ENCODE data around the gene ZBTB20.
"Not testable (repeated sequence)": the region's sequence is repeated elsewhere in the genome, so short reads cannot be mapped to it uniquely, and the experiment has no call there.

The ZBTB20 gene

GRCh38 chr3:114698146-114699105 lies 448.7 kb downstream of the ZBTB20 start:
- FAIRE-seq (no peak), DNase-seq (ENCODE audit: insufficient read length, low spot score) (no peak)

DNA sequence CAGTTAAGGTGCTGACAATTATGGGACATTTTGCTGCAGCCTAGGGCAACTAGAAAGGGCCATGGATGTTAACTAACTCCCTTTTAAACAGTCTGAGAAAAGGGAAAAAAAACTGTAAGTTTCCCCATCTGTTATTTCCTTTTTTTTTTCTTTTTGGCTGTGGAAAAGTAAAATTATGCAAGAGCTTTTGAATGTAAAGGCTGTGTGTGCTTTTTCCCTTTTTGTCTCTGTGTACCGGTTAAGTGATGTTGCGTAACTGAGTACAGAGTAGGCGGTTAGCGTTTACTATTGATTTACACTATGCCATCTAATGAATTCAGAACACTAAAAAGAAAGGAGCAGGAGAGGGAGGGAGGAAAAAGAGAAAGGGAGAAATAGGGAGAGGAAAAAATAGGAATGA lies 449.7 kb downstream of the ZBTB20 start:
- FAIRE-seq: no peak
- no peak for DNase-seq (ENCODE audit: insufficient read length, low spot score)

DNA sequence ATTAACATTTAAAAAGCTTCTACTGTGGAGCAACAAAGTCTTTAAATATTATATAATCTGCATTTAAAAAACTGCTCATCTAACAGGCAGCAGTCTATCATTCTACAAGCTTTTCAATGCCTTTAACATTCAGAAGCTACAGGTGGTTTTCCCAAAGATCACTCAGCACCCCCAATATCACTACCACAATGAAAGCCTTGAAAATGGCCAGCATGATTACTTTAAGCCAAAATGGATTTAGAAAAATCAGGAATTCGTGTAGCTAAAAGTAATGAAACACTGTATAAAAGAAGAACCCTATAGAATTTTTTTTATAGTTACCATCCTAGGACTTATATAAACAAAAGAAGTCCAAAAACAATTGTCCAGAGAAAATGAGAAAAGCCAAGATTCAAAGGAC lies 452.8 kb downstream of the ZBTB20 start:
- FAIRE-seq: no peak
- DNase-seq (ENCODE audit: insufficient read length, low spot score): no peak

DNA sequence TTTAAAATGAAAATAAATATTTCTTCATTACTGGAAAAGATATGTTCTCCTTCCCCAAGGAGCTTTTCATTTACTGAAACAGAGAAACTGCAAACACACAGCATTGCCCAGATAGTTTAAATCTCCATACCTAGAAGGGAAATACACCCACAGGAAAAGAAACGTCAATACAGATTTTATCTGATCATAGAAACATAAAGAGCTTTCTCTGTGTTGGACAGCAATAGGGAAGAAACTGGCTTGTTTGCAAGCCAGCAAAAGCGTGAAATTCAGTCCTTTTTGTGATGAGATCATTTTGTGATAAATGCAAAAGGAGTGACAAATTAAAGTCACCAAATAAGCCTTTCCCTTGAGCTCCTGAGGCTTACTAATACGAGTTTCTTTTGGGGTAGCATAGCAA lies 455.2 kb downstream of the ZBTB20 start:
- no peak for FAIRE-seq

GRCh38 chr3:114690911-114691310 lies 456.2 kb downstream of the ZBTB20 start:
- DNase-seq (ENCODE audit: insufficient read length, low spot score) (no peak), FAIRE-seq (no peak)

More for the DNA sequence above, 455.2 kb downstream of the ZBTB20 start:
- DNase-seq (ENCODE audit: insufficient read length, low spot score): no peak

DNA sequence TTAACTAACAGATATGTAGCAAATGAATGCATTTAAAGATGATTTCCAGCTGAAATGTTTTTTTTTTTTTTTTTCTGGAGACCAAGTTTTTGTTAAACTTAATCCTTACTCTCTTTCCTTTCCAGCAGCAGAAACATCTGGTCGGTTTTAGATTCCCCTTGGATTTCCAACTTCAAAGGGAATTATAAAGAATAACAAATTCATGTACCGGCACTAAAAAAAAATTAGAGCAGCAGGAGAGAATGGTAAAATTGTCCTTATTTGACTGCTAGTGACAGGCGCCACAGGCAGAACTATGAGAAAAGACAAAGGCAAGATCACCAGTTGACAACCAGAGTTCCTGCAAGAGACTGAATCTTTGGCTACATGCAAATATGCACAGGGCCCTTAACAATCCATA lies 459.9 kb downstream of the ZBTB20 start:
- no peak for DNase-seq (ENCODE audit: insufficient read length, low spot score)
- FAIRE-seq: no peak

DNA sequence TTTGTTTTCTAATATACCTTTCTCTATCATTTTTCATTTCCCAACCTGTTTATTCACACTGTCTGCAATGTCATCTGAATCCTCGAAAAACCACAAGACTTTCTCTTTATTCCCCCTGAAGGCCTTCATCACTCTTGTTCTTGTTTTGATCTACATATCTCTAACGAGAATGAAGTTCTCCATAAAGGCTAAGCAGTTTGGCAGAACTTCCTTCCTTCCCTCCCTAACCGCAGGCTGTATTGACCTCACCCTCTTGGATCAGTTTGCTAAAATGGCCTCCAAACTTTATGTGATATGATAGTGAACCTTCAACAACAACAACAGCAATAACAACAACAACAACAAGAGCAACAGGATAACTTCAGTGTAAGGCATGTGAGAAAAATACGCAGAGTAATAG lies 460.5 kb downstream of the ZBTB20 start:
- FAIRE-seq (no peak), DNase-seq (ENCODE audit: insufficient read length, low spot score) (no peak)

GRCh38 chr3:114685161-114685560 lies 461.9 kb downstream of the ZBTB20 start:
- DNase-seq (ENCODE audit: insufficient read length, low spot score) (no peak), FAIRE-seq (no peak)

DNA sequence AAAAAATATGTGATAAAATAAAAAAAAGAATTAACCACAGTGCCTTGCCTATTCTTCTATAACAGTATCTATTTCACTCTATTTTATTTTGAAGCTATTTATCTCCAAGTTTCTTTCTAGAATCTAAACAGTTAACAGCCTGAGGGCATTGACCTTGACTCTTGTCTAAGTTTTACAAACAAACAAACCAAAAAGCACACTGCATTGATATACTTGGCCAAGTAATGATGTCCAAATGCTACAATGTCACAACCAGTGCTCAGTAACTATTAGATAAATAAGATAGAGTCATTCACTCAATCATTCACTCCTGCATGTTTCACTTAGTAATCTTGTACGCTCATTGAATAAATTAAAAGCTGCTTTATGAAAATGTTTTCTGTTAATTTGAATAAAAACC lies 466.8 kb downstream of the ZBTB20 start:
- FAIRE-seq (no peak), DNase-seq (ENCODE audit: insufficient read length, low spot score) (no peak)

DNA sequence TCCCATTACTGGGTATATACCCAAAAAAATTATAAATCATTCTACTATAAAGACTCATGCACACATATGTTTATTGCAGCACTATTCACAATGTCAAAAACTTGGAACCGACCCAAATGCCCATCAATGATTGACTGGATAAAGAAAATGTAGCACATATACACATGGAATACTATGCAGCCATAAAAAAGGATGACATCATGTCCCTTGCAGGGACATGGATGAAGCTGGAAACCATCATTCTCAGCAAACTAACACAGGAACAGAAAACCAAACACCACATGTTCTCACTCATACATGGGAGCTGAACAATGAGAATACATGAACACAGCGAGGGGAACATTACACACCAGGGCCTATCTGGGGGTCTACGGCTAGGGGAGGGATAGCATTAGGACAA lies 467.3 kb downstream of the ZBTB20 start:
- not testable (repeated sequence) for FAIRE-seq; DNase-seq (ENCODE audit: insufficient read length, low spot score)

GRCh38 chr3:114675104-114675503 lies 472.0 kb downstream of the ZBTB20 start:
- FAIRE-seq (no peak), DNase-seq (ENCODE audit: insufficient read length, low spot score) (no peak)

DNA sequence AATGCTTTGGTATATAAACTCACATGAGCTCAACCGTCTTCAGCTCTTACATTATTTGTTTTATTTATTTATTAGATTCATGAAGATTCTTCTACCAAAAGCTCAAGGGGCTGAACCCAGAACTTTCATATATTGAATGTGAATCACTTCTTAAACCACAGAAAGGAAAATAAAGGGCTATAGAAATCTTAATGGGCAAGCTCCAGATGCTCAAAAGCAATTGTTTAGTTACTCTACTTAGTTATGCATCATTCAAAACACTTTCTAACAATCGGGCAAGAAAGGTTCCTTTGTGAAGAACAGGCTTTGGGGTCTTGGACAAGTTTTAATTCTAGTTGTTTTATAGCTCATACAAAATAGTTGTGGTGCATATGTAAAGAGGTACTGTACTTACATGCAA lies 473.1 kb downstream of the ZBTB20 start:
- DNase-seq (ENCODE audit: insufficient read length, low spot score) (no peak), FAIRE-seq (no peak)

DNA sequence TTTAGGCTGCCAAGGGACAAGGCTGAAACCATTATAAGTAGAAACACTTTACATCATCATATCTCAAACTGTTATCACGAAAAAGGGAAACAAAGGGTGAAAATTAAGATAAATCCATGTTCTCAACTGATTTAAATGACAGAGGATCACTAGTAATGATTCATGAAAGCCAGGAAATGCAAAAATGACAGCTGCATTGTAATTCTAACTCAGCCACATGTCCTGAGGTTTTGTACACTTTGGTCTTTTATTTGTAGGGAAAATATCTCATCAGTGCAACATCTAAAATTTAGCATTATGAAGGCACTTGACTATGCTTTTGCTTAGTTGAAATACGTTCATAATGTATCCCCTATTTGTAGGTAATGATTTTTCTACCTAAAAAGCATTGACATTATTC lies 473.6 kb downstream of the ZBTB20 start:
- FAIRE-seq (no peak), DNase-seq (ENCODE audit: insufficient read length, low spot score) (no peak)

- no peak for FAIRE-seq
Observed at GRCh38 chr3:114672692-114673447, 474.2 kb downstream of the ZBTB20 start.

GRCh38 chr3:114671741-114672510 lies 475.2 kb downstream of the ZBTB20 start:
- DNase-seq (ENCODE audit: insufficient read length, low spot score) (no peak), FAIRE-seq (no peak)

More at GRCh38 chr3:114672692-114673447, 474.2 kb downstream of the ZBTB20 start:
- no peak for DNase-seq (ENCODE audit: insufficient read length, low spot score)

- DNase-seq (ENCODE audit: insufficient read length, low spot score): no peak
- FAIRE-seq: no peak
Observed at GRCh38 chr3:114669614-114670013, 477.5 kb downstream of the ZBTB20 start.

DNA sequence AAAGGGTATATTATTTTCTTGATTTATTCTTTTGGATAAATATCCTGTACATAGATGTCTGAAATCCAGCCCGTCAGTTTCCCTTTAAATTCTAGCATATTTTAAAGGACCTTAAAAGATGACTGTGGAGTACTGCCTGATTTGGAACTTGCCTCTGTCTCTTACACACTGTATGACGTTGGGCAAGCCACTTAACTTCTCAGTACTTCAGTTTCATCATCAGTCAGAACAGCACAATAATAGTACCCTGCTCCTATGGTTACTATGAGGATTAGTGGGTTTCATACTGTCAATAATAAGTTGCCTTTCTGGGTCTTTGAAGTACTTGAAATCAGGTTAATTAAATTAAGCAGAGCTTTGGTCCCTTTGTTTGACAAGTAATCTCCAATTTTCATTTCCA lies 479.0 kb downstream of the ZBTB20 start:
- no peak for FAIRE-seq
- no peak for DNase-seq (ENCODE audit: insufficient read length, low spot score)

DNA sequence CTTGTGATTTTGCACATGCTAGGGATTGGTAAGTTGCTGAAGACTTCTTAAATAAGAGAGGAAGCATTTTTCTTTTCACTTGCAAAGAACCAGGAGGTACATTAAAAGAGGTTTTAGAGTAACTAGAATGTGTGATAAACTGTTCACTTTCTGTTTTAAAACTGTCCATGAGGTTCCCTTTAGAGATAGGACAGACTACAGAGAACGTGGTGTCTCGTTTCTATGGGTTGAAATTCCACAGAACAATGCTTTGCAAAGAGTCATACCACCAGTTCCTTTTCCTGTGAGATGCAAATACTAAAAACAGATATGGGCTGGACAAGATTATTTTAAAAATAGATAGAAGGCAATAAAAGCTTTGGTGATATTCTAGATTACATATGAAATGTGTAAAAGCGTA lies 480.5 kb downstream of the ZBTB20 start:
- DNase-seq (ENCODE audit: insufficient read length, low spot score) (no peak), FAIRE-seq (no peak)

DNA sequence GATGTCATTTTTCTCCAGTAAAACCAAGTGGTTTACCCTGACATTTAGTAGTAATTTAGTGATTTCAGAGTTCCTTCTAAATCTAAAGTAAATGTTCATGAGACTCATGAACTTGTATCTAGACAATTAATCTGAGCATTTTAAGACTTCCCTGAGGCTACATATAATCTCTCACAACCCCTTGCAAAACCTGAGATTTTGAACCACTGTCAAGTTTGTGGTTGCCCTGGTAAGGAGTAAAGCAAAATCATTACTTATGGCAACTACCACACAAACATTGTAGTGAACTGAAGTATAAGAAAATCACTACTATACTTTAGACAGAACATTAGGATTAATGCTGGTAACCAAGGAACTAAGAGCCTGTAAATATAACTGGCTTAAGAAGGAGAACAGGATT lies 483.1 kb downstream of the ZBTB20 start:
- FAIRE-seq: no peak
- DNase-seq (ENCODE audit: insufficient read length, low spot score): no peak

- FAIRE-seq: no peak
- no peak for DNase-seq (ENCODE audit: insufficient read length, low spot score)
Observed at GRCh38 chr3:114660808-114661207, 486.3 kb downstream of the ZBTB20 start.

GRCh38 chr3:114660124-114660523 lies 487.0 kb downstream of the ZBTB20 start:
- FAIRE-seq (no peak), DNase-seq (ENCODE audit: insufficient read length, low spot score) (no peak)
